Endothelial cell of umbilical vein (primary cell): Measurements from ENCODE around the gene LMNB1.

Source experiments
- EZH2 ChIP-seq: IDR thresholded peaks from 2 replicates; pipeline ENCODE4 v1.6.1; 2012; ENCODE audit warnings: borderline replicate concordance, low read depth, mild to moderate bottlenecking, moderate library complexity, low read length, inconsistent platforms; ENCODE audit not compliant: severe bottlenecking
- FOS ChIP-seq: IDR thresholded peaks from 2 replicates; pipeline ENCODE4 v1.6.1; 2011; ENCODE audit warnings: mild to moderate bottlenecking, low read length, moderate library complexity, borderline replicate concordance; ENCODE audit not compliant: insufficient read depth
- GATA2 ChIP-seq: IDR thresholded peaks from 2 replicates; pipeline ENCODE4 v1.7.0; 2011; ENCODE audit warnings: low read depth, mild to moderate bottlenecking, moderate library complexity, mixed read lengths, low read length; ENCODE audit not compliant: insufficient read length, insufficient read depth
- JUN ChIP-seq: IDR thresholded peaks from 2 replicates; pipeline ENCODE4 v1.6.1; 2011; ENCODE audit warnings: borderline replicate concordance, low read depth; ENCODE audit not compliant: insufficient read length, insufficient read depth
- POLR2A ChIP-seq: IDR thresholded peaks from 2 replicates; pipeline ENCODE4 v1.6.1; 2012; ENCODE audit warnings: low read depth, mild to moderate bottlenecking, control low read depth, low read length
- POLR2AphosphoS5 ChIP-seq: IDR thresholded peaks from 2 replicates; pipeline ENCODE4 v1.6.1; 2012; ENCODE audit warnings: low read depth, mild to moderate bottlenecking, control low read depth, low read length, moderate library complexity; ENCODE audit not compliant: insufficient read depth
- TF ChIP-seq, protein P1 (sequence below), 2 donors: IDR thresholded peaks; 1 replicate in 1 of 2; 2 replicates in 1 of 2; pipeline ENCODE4 v1.5.1; 2011; ENCODE audit warnings: low read length in 2 of 2, mild to moderate bottlenecking in 2 of 2, moderate library complexity in 2 of 2, control low read depth in 1 of 2, inconsistent platforms in 1 of 2, low read depth in 1 of 2; ENCODE audit not compliant: insufficient read depth in 1 of 2; ENCODE audit errors: extremely low read depth in 1 of 2
- TF ChIP-seq, protein P2 (sequence below): IDR thresholded peaks from 2 replicates; pipeline ENCODE4 v1.6.1; 2011; ENCODE audit not compliant: insufficient read depth, insufficient read length

- TF ChIP-seq POLR2A (no peak), FOS (no peak), JUN (no peak), POLR2AphosphoS5 (no peak), EZH2 (no peak), GATA2 (no peak)
- TF ChIP-seq, protein P1, sequence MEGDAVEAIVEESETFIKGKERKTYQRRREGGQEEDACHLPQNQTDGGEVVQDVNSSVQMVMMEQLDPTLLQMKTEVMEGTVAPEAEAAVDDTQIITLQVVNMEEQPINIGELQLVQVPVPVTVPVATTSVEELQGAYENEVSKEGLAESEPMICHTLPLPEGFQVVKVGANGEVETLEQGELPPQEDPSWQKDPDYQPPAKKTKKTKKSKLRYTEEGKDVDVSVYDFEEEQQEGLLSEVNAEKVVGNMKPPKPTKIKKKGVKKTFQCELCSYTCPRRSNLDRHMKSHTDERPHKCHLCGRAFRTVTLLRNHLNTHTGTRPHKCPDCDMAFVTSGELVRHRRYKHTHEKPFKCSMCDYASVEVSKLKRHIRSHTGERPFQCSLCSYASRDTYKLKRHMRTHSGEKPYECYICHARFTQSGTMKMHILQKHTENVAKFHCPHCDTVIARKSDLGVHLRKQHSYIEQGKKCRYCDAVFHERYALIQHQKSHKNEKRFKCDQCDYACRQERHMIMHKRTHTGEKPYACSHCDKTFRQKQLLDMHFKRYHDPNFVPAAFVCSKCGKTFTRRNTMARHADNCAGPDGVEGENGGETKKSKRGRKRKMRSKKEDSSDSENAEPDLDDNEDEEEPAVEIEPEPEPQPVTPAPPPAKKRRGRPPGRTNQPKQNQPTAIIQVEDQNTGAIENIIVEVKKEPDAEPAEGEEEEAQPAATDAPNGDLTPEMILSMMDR (IDR thresholded peaks at IDR 0.05; ENCODE audit: extremely low read depth in 1 of 2, insufficient read depth in 1 of 2, low read depth in 1 of 2, low read length in 2 of 2) = no peak
- TF ChIP-seq, protein P2, sequence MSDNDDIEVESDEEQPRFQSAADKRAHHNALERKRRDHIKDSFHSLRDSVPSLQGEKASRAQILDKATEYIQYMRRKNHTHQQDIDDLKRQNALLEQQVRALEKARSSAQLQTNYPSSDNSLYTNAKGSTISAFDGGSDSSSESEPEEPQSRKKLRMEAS = no peak
Observed at GRCh38 chr5:126816649-126817048, 39.7 kb downstream of the LMNB1 start.
